GM21723 (cell line): Measurements from ENCODE around the gene OR2C1.

Experiments
- ATAC-seq: cut with Tn5 transposase; IDR thresholded peaks from one replicate; pipeline ENCODE4 v1.9.1; 2021; ENCODE audit warnings: mild to moderate bottlenecking, moderate library complexity; ENCODE audit not compliant: unreplicated experiment

The OR2C1 gene

GRCh38 chr16:3355589-3355988 is at the start of gene OR2C1:
Gene OR2C1 (plus strand): TSS chr16:3355889. CDS start chr16:3355941, 52 bp downstream.
- no peak for ATAC-seq

- no peak for ATAC-seq
These were observed 49.6 kb upstream of the OR2C1 start for GRCh38 chr16:3306078-3306477.

GRCh38 chr16:3311496-3311895 is 44.2 kb upstream of the OR2C1 start:
- no peak for ATAC-seq

GRCh38 chr16:3317315-3317999 is 38.2 kb upstream of the OR2C1 start:
- ATAC-seq: no peak

GRCh38 chr16:3321816-3322215 is 33.9 kb upstream of the OR2C1 start:
- ATAC-seq: no peak

- ATAC-seq: no peak
These were observed 28.2 kb upstream of the OR2C1 start for GRCh38 chr16:3327514-3327913.

GRCh38 chr16:3328104-3328503 is 27.6 kb upstream of the OR2C1 start:
- no peak for ATAC-seq

GRCh38 chr16:3328643-3329042 is 27.0 kb upstream of the OR2C1 start:
- ATAC-seq: no peak

- ATAC-seq: no peak
These were observed 9.6 kb upstream of the OR2C1 start for GRCh38 chr16:3346041-3346440.

GRCh38 chr16:3347586-3347985 is 8.1 kb upstream of the OR2C1 start:
- no peak for ATAC-seq

GRCh38 chr16:3348547-3349167 is 7.0 kb upstream of the OR2C1 start:
- no peak for ATAC-seq

- ATAC-seq: no peak
These were observed 6.5 kb upstream of the OR2C1 start for GRCh38 chr16:3349175-3349574.

- no peak for ATAC-seq
These were observed 429 bp downstream of the OR2C1 start for GRCh38 chr16:3356118-3356517.

- no peak for ATAC-seq
These were observed 3.2 kb downstream of the OR2C1 start for GRCh38 chr16:3358871-3359270.

GRCh38 chr16:3362931-3363330 is 7.2 kb downstream of the OR2C1 start:
- ATAC-seq: no peak

- no peak for ATAC-seq
These were observed 8.1 kb downstream of the OR2C1 start for GRCh38 chr16:3363793-3364192.

GRCh38 chr16:3364774-3365427 is 9.2 kb downstream of the OR2C1 start:
- peak; percentile 80 for ATAC-seq

- ATAC-seq: no peak
These were observed 13.4 kb downstream of the OR2C1 start for GRCh38 chr16:3369073-3369472.

- ATAC-seq: no peak
These were observed 20.0 kb downstream of the OR2C1 start for GRCh38 chr16:3375680-3376079.

- ATAC-seq: no peak
These were observed 22.2 kb downstream of the OR2C1 start for GRCh38 chr16:3377917-3378316.

GRCh38 chr16:3383045-3383448 is 27.4 kb downstream of the OR2C1 start:
- no peak for ATAC-seq

GRCh38 chr16:3388325-3388724 is 32.6 kb downstream of the OR2C1 start:
- ATAC-seq: no peak
